DLD1 (cell line): ENCODE results near the gene GJB1.
"Not testable (repeated sequence)": the region's sequence is repeated elsewhere in the genome, so short reads cannot be mapped to it uniquely, and the experiment has no call there.

Source experiments
- in situ Hi-C: cut with HindIII; loops from 2 replicates; pipeline ENCODE4 v1.10.0; 2017; ENCODE audit warnings: low sequenced_read_pairs

GJB1 gene

GRCh38 chrX:71222929-71223328 is at the start of gene GJB1:
TSS of gene GJB1 (plus strand) at chrX:71223224. CDS start at chrX:71223708, 484 bp downstream.
- in situ Hi-C loops: no loop called here

GRCh38 chrX:71173440-71173839 is 49.6 kb upstream of the GJB1 start:
- in situ Hi-C loops: no loop called here

- in situ Hi-C loops: no loop called here
Observed at GRCh38 chrX:71174795-71175194, 48.2 kb upstream of the GJB1 start.

GRCh38 chrX:71175531-71175930 is 47.5 kb upstream of the GJB1 start:
- in situ Hi-C loops: no loop called here

- in situ Hi-C loops: no loop called here
Observed at GRCh38 chrX:71177327-71177726, 45.7 kb upstream of the GJB1 start.

GRCh38 chrX:71178908-71179307 is 44.1 kb upstream of the GJB1 start:
- in situ Hi-C loops: no loop called here

- in situ Hi-C loops: not testable (repeated sequence)
Observed at GRCh38 chrX:71180579-71181265, 42.3 kb upstream of the GJB1 start.

- in situ Hi-C loops: no loop called here
Observed at GRCh38 chrX:71181558-71181909, 41.5 kb upstream of the GJB1 start.

- in situ Hi-C loops: no loop called here
Observed at GRCh38 chrX:71181910-71182799, 40.9 kb upstream of the GJB1 start.

- in situ Hi-C loops: no loop called here
Observed at GRCh38 chrX:71182871-71183270, 40.2 kb upstream of the GJB1 start.

- in situ Hi-C loops: no loop called here
Observed at GRCh38 chrX:71183341-71183740, 39.7 kb upstream of the GJB1 start.

- in situ Hi-C loops: no loop called here
Observed at GRCh38 chrX:71184092-71184491, 38.9 kb upstream of the GJB1 start.

- in situ Hi-C loops: no loop called here
Observed at GRCh38 chrX:71184803-71185495, 38.1 kb upstream of the GJB1 start.

- in situ Hi-C loops: no loop called here
Observed at GRCh38 chrX:71191248-71191647, 31.8 kb upstream of the GJB1 start.

- in situ Hi-C loops: no loop called here
Observed at GRCh38 chrX:71195964-71196649, 26.9 kb upstream of the GJB1 start.

GRCh38 chrX:71198066-71198465 is 25.0 kb upstream of the GJB1 start:
- in situ Hi-C loops: no loop called here

- in situ Hi-C loops: no loop called here
Observed at GRCh38 chrX:71199252-71200008, 23.6 kb upstream of the GJB1 start.

- in situ Hi-C loops: no loop called here
Observed at GRCh38 chrX:71210816-71211215, 12.2 kb upstream of the GJB1 start.

- in situ Hi-C loops: no loop called here
Observed at GRCh38 chrX:71212536-71212935, 10.5 kb upstream of the GJB1 start.

- in situ Hi-C loops: no loop called here
Observed at GRCh38 chrX:71214152-71214551, 8.9 kb upstream of the GJB1 start.
